Naive thymus-derived CD4-positive, alpha-beta T cell (primary cell): ENCODE measurements around the gene CEP72. TPM values are rescaled to one million over a fixed set of nuclear protein-coding genes. Genes with fewer than 3 reads are reported as not detected.

Experiments used
- ATAC-seq: fragments of 150-1000 bp; cut with Tn5 transposase; 2 replicates; pipeline ENCODE4 v1.10.0; 2021; ENCODE audit warnings: mild to moderate bottlenecking, moderate library complexity
- CTCF ChIA-PET: fragments of 350-600 bp; sonication (Branson Sonifier 250); formaldehyde crosslinking; loops from one replicate; lab custom pipeline; 2021; ENCODE audit warnings: antibody characterized with exemption; lab: Charles Lee
- POLR2A ChIA-PET: fragments of 350-600 bp; sonication (Branson Sonifier 250); formaldehyde crosslinking; loops from one replicate; lab custom pipeline; 2021; ENCODE audit warnings: antibody characterized with exemption, inconsistent platforms; lab: Charles Lee
- DNase-seq, 9 donors: peaks; one replicate each; pipeline versions ENCODE4 v3.0.0 to v3.0.0-alpha.2; 2020 to 2022; ENCODE audit warnings: mixed read lengths in 1 of 9
- H3K27ac ChIP-seq: one replicate; pipeline ENCODE4 v1.7.0; 2013; ENCODE audit warnings: mild to moderate bottlenecking, low read depth, low read length, moderate library complexity
- H3K27me3 ChIP-seq, 2 donors: one replicate each; pipeline ENCODE4 v1.7.0; 2013; ENCODE audit warnings: low read length in 2 of 2, mild to moderate bottlenecking in 2 of 2, moderate library complexity in 2 of 2; ENCODE audit not compliant: control insufficient read depth in 2 of 2, insufficient read depth in 2 of 2
- H3K36me3 ChIP-seq, 3 experiments: 1 replicate in 2 of 3; 2 replicates in 1 of 3; pipeline ENCODE4 v1.7.0; 2013; ENCODE audit warnings: low read length in 3 of 3, mild to moderate bottlenecking in 3 of 3, moderate library complexity in 1 of 3; ENCODE audit not compliant: insufficient read depth in 3 of 3, control insufficient read depth in 2 of 3
- H3K4me1 ChIP-seq, 2 donors: one replicate each; pipeline ENCODE4 v1.7.0; 2013; ENCODE audit warnings: low read length in 2 of 2, mild to moderate bottlenecking in 2 of 2, moderate library complexity in 1 of 2; ENCODE audit not compliant: control insufficient read depth in 2 of 2, insufficient read depth in 2 of 2
- H3K4me3 ChIP-seq: 2 replicates; pipeline ENCODE4 v1.7.0; 2013; ENCODE audit warnings: mild to moderate bottlenecking, low read length
- H3K9me3 ChIP-seq, 3 experiments: 1 replicate in 2 of 3; 2 replicates in 1 of 3; pipeline ENCODE4 v1.7.0; 2013; ENCODE audit warnings: low read length in 3 of 3; ENCODE audit not compliant: control insufficient read depth in 2 of 3
- H3K27ac Mint-ChIP-seq, 9 donors: one replicate each; pipeline ENCODE4 v1.8.0; 2020 to 2022; ENCODE audit warnings: mixed read lengths in 9 of 9, mild to moderate bottlenecking in 8 of 9, moderate library complexity in 5 of 9, inconsistent platforms in 2 of 9
- H3K27me3 Mint-ChIP-seq, 5 donors: one replicate each; pipeline ENCODE4 v1.8.0; 2021 to 2022; ENCODE audit warnings: mixed read lengths in 5 of 5, mild to moderate bottlenecking in 1 of 5
- H3K36me3 Mint-ChIP-seq, 5 donors: one replicate each; pipeline ENCODE4 v1.8.0; 2020 to 2022; ENCODE audit warnings: mixed read lengths in 5 of 5, mild to moderate bottlenecking in 3 of 5, inconsistent platforms in 1 of 5
- H3K4me1 Mint-ChIP-seq, 7 donors: one replicate each; pipeline ENCODE4 v1.8.0; 2020 to 2022; ENCODE audit warnings: mixed read lengths in 7 of 7, mild to moderate bottlenecking in 3 of 7, inconsistent platforms in 1 of 7
- H3K4me3 Mint-ChIP-seq, 10 donors: one replicate each; pipeline ENCODE4 v1.8.0; 2020 to 2022; ENCODE audit warnings: mild to moderate bottlenecking in 10 of 10, mixed read lengths in 10 of 10, moderate library complexity in 6 of 10, inconsistent platforms in 2 of 10
- H3K9me3 Mint-ChIP-seq, 11 donors: one replicate each; pipeline ENCODE4 v1.8.0; 2020 to 2022; ENCODE audit warnings: mixed read lengths in 11 of 11, mild to moderate bottlenecking in 4 of 11, inconsistent platforms in 1 of 11, moderate library complexity in 1 of 11
- intact Hi-C, 2 donors: fragments of 100-400 bp; cut with micrococcal nuclease; formaldehyde crosslinking; loops; one replicate each; pipeline ENCODE4 v1.15.1; 2023
- polyA plus RNA-seq, 2 donors: library from polyadenylated mRNA; unstranded; fragments of 300-500 nt; fragmentation: Illumina TruSeq; gene quantifications; one replicate each; pipeline ENCODE4 v1.2.3, GENCODE V29; 2021
- total RNA-seq, 6 experiments: library from RNA in 5 of 6; stranded (reverse) in 5 of 6; gene quantifications; 1 replicate in 5 of 6; 2 replicates in 1 of 6; pipeline ENCODE4 v1.2.3 and lab custom pipeline; 2021 to 2026

Gene CEP72
- total and polyA plus RNA-seq, 7 experiments from 2014 or later: 6.0 to 33.8 (median 16.4) TPM

DNA sequence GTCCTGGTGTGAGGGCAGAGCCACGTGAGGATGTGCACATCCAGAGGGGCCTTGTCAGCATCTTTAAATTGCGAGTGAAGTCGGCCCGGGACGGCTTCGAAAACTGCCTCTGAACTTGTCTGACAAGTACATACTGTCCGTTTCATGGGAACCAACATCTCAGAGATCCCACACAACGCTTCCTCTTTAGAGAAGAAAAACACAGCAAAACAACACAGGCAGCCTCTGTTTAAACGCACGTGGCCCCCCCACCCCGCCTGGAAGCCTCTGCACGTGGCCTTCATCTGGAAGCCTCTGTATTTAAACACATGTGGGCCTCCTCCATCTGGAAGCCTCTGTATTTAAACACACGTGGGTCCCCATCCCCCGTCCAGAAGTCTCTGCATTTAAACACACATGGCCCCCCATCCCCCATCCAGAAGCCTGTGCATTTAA, 29.2 kb downstream of the CEP72 start:
- POLR2A ChIA-PET: no interaction called here
- peaks cover 0 to 88% (median 0%) of the 10 kb centered on the region in 3 experiments for H3K36me3 ChIP-seq
- Mint-ChIP-seq H3K9me3 (no peaks in the 10 kb centered on the region), H3K4me1 (peaks cover 0 to 2% (median 0%) of the 10 kb centered on the region in 7 donors), H3K27ac (no peak overlapping the region), H3K4me3 (no peak overlapping the region), H3K27me3 (no peaks in the 10 kb centered on the region), H3K36me3 (peaks cover 0 to 45% (median 15%) of the 10 kb centered on the region in 5 donors)
- H3K9me3 ChIP-seq: no peaks in the 10 kb centered on the region
- H3K4me1 ChIP-seq: no peaks in the 10 kb centered on the region
- CTCF ChIA-PET: no interaction called here
- no peak overlapping the region for H3K27ac ChIP-seq
- DNase-seq: no peak
- intact Hi-C loops: no loop called here
- ATAC-seq: no peak
- no peaks in the 10 kb centered on the region for H3K27me3 ChIP-seq
- H3K4me3 ChIP-seq: no peak overlapping the region

GRCh38 chr5:642481-642880, 30.3 kb downstream of the CEP72 start:
- no peaks in the 10 kb centered on the region for H3K27me3 ChIP-seq
- H3K4me3 Mint-ChIP-seq: no peak overlapping the region
- H3K27me3 Mint-ChIP-seq: no peaks in the 10 kb centered on the region
- peaks cover 0 to 42% (median 14%) of the 10 kb centered on the region in 5 donors for H3K36me3 Mint-ChIP-seq
- no peaks in the 10 kb centered on the region for H3K9me3 ChIP-seq
- POLR2A ChIA-PET: no interaction called here
- intact Hi-C loops: no loop called here
- no peak for DNase-seq
- H3K27ac ChIP-seq: no peak overlapping the region
- no peak for ATAC-seq
- peaks cover 0 to 90% (median 0%) of the 10 kb centered on the region in 3 experiments for H3K36me3 ChIP-seq
- no peaks in the 10 kb centered on the region for H3K4me1 ChIP-seq
- no peak overlapping the region for H3K27ac Mint-ChIP-seq
- peaks cover 0 to 2% (median 0%) of the 10 kb centered on the region in 7 donors for H3K4me1 Mint-ChIP-seq
- no peak overlapping the region for H3K4me3 ChIP-seq
- H3K9me3 Mint-ChIP-seq: no peaks in the 10 kb centered on the region
- CTCF ChIA-PET: no interaction called here

DNA sequence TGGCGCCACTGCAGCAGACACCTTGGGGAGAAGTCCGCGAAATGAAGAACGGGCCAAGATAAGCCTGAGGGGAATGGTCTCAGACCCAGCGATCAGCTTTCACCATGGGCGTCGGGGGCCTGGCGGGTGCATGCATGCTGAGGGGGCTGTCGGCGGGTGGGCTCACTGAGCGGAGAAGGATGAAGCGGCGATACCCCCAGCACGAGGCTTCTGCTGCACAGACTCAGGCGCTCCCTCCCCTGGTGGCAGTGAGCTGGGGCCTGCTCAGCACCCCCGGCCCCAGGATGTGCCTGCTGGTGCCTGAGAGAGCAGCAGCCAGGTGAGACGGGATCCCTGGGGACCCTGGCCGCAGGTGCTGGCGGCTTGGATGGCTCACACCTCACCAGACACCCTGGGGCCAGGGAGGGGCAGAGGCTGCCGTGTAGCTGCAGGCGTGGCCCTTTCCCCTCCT, 31.2 kb downstream of the CEP72 start:
- no peaks in the 10 kb centered on the region for H3K9me3 Mint-ChIP-seq
- intact Hi-C loops: no loop called here
- peaks cover 0 to 36% (median 13%) of the 10 kb centered on the region in 5 donors for H3K36me3 Mint-ChIP-seq
- DNase-seq: no peak
- H3K4me1 ChIP-seq: no peaks in the 10 kb centered on the region
- ChIA-PET CTCF (no interaction called here), POLR2A (no interaction called here)
- H3K27me3 ChIP-seq: no peaks in the 10 kb centered on the region
- ATAC-seq: no peak
- no peak overlapping the region for H3K4me3 ChIP-seq
- H3K4me3 Mint-ChIP-seq: no peak overlapping the region
- no peaks in the 10 kb centered on the region for H3K9me3 ChIP-seq
- no peaks in the 10 kb centered on the region for H3K27me3 Mint-ChIP-seq
- H3K36me3 ChIP-seq: peaks cover 0 to 90% (median 0%) of the 10 kb centered on the region in 3 experiments
- no peak overlapping the region for H3K27ac Mint-ChIP-seq
- no peak overlapping the region for H3K27ac ChIP-seq
- peaks cover 0 to 2% (median 0%) of the 10 kb centered on the region in 7 donors for H3K4me1 Mint-ChIP-seq

DNA sequence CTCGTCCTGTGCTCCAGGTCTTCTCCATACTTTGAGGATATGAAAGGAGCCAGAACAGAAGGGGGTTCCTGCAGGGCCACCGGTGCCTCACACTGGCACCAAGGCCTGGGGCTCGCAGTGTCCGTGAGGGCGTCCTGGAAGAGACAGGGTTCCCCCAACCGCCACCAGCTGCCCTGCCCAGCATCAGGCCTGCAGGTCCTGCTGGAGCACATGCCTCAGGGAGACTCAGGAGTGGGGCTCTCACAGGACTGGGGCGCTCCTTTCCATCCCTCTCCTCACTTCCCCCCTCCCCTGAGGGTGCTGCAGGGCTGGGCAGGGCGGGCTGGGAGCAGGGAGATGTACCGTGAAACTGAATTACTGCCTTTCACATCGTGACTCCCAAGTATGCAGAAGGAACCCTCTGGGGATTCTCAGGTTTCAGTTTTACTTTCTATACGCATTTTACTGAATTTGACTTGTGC, 31.7 kb downstream of the CEP72 start:
- Mint-ChIP-seq H3K4me3 (no peak overlapping the region), H3K4me1 (peaks cover 0 to 2% (median 0%) of the 10 kb centered on the region in 7 donors), H3K36me3 (peaks cover 0 to 36% (median 13%) of the 10 kb centered on the region in 5 donors), H3K27ac (no peak overlapping the region), H3K9me3 (no peaks in the 10 kb centered on the region), H3K27me3 (no peaks in the 10 kb centered on the region)
- H3K9me3 ChIP-seq: no peaks in the 10 kb centered on the region
- H3K4me3 ChIP-seq: no peak overlapping the region
- intact Hi-C loops: no loop called here
- DNase-seq (no peak), ATAC-seq (no peak)
- H3K4me1 ChIP-seq: no peaks in the 10 kb centered on the region
- ChIA-PET POLR2A (no interaction called here), CTCF (no interaction called here)
- H3K27ac ChIP-seq: no peak overlapping the region
- H3K27me3 ChIP-seq: no peaks in the 10 kb centered on the region
- peaks cover 0 to 85% (median 0%) of the 10 kb centered on the region in 3 experiments for H3K36me3 ChIP-seq

DNA sequence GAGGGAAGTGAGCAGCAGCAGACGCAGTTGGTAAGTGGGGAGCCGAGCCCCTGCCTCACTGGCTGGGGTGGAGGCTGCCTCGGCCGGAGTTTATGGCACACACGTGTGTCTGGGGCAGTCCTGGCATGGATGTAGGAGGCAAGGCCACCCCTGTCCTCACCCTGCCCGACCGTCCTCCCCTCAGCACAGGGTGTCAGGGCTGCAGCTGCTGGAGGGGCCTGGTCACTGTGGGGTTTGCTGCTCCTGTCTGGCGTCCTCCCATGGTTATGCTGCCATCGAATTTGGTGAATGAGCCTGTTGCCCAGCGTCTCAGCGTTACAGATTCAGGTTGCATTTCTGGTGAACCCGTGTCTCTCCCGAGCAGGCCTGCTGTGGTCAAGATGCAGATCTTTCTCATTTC, 32.4 kb downstream of the CEP72 start:
- Histone ChIP-seq H3K36me3 (peaks cover 0 to 78% (median 0%) of the 10 kb centered on the region in 3 experiments), H3K27ac (no peak overlapping the region), H3K4me3 (no peak overlapping the region), H3K27me3 (no peaks in the 10 kb centered on the region), H3K4me1 (no peaks in the 10 kb centered on the region), H3K9me3 (no peaks in the 10 kb centered on the region)
- H3K4me1 Mint-ChIP-seq: peaks cover 0 to 2% (median 0%) of the 10 kb centered on the region in 7 donors
- H3K36me3 Mint-ChIP-seq: peaks cover 0 to 36% (median 13%) of the 10 kb centered on the region in 5 donors
- DNase-seq (no peak), ATAC-seq (no peak)
- no peaks in the 10 kb centered on the region for H3K27me3 Mint-ChIP-seq
- H3K4me3 Mint-ChIP-seq: no peak overlapping the region
- CTCF ChIA-PET: no interaction called here
- no peaks in the 10 kb centered on the region for H3K9me3 Mint-ChIP-seq
- intact Hi-C loops: no loop called here
- POLR2A ChIA-PET: no interaction called here
- H3K27ac Mint-ChIP-seq: no peak overlapping the region

- Histone ChIP-seq H3K27ac (no peak overlapping the region), H3K36me3 (peaks cover 0 to 74% (median 0%) of the 10 kb centered on the region in 3 experiments), H3K9me3 (no peaks in the 10 kb centered on the region), H3K4me1 (no peaks in the 10 kb centered on the region), H3K4me3 (no peak overlapping the region), H3K27me3 (no peaks in the 10 kb centered on the region)
- Mint-ChIP-seq H3K4me3 (no peak overlapping the region), H3K4me1 (peaks cover 0 to 2% (median 0%) of the 10 kb centered on the region in 7 donors), H3K27ac (no peak overlapping the region), H3K36me3 (peaks cover 0 to 34% (median 13%) of the 10 kb centered on the region in 5 donors), H3K27me3 (no peaks in the 10 kb centered on the region), H3K9me3 (no peaks in the 10 kb centered on the region)
- DNase-seq: no peak
- intact Hi-C loops: no loop called here
- ATAC-seq: no peak
- POLR2A ChIA-PET: no interaction called here
- CTCF ChIA-PET: no interaction called here
Measured at GRCh38 chr5:644971-645370, 32.8 kb downstream of the CEP72 start.

DNA sequence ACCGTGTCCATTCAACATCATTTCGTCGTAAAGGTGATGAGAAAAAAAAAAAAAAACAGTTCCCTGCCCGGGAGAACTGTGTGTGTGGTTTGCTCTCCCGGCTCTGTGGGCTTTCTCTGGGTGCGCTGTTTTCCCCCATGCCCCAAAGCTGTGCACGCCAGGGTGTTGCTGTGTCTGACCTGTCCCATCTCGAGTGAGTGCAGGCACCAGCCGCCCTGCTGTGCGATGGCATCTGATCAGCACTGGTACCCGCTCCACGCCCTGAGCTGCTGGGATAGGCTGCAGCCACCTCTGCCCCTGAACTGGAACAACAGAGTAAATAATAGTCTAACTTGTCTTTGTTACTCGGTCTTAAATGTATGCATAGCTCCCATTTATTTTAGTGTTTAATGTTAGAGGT, 33.3 kb downstream of the CEP72 start:
- peaks cover 0 to 69% (median 0%) of the 10 kb centered on the region in 3 experiments for H3K36me3 ChIP-seq
- CTCF ChIA-PET: no interaction called here
- no peaks in the 10 kb centered on the region for H3K27me3 Mint-ChIP-seq
- no peaks in the 10 kb centered on the region for H3K9me3 ChIP-seq
- H3K27ac Mint-ChIP-seq: no peak overlapping the region
- peaks cover 0 to 30% (median 13%) of the 10 kb centered on the region in 5 donors for H3K36me3 Mint-ChIP-seq
- H3K27ac ChIP-seq: no peak overlapping the region
- peaks cover 0 to 2% (median 0%) of the 10 kb centered on the region in 7 donors for H3K4me1 Mint-ChIP-seq
- DNase-seq (no peak), ATAC-seq (no peak)
- intact Hi-C loops: no loop called here
- POLR2A ChIA-PET: no interaction called here
- no peaks in the 10 kb centered on the region for H3K9me3 Mint-ChIP-seq
- H3K27me3 ChIP-seq: no peaks in the 10 kb centered on the region
- H3K4me3 ChIP-seq: no peak overlapping the region
- no peak overlapping the region for H3K4me3 Mint-ChIP-seq
- no peaks in the 10 kb centered on the region for H3K4me1 ChIP-seq
